22Rv1 (cell line): ENCODE results near the gene NFATC2.

ENCODE experiments used
- H3K27ac ChIP-seq: fragments of 450-650 bp; 2 replicates; pipeline ENCODE4 v1.5.1; 2017
- ZFX ChIP-seq: fragments of 450-650 bp; IDR thresholded peaks from 2 replicates; pipeline ENCODE4 v1.6.1; 2017; ENCODE audit warnings: antibody characterized with exemption, borderline replicate concordance
- TF ChIP-seq, protein P1 (sequence below): fragments of 450-650 bp; IDR thresholded peaks from 2 replicates; pipeline ENCODE4 v1.5.1; 2017; ENCODE audit warnings: mild to moderate bottlenecking

NFATC2 gene

DNA sequence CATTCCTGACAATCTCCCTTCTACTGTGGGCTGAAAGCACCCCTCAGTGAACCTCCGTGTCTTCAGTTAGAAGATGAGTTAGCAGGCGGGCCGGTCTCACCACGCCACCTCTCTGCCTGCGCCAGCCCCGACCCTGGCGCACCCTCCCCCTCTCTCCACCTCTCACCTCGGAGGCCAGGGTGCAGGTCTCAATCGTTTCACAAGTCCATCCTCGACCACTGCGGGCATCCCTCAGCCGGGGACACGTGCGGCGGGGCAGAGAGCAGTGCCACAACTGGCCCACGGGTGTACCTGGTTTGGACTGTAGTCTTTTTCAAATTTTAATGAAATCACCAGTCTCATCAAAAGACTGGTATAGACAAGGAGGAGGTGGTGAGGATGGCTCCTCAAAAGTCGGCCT lies 34.4 kb downstream of the NFATC2 start:
- no peak for TF ChIP-seq ZFX
- TF ChIP-seq, protein P1, sequence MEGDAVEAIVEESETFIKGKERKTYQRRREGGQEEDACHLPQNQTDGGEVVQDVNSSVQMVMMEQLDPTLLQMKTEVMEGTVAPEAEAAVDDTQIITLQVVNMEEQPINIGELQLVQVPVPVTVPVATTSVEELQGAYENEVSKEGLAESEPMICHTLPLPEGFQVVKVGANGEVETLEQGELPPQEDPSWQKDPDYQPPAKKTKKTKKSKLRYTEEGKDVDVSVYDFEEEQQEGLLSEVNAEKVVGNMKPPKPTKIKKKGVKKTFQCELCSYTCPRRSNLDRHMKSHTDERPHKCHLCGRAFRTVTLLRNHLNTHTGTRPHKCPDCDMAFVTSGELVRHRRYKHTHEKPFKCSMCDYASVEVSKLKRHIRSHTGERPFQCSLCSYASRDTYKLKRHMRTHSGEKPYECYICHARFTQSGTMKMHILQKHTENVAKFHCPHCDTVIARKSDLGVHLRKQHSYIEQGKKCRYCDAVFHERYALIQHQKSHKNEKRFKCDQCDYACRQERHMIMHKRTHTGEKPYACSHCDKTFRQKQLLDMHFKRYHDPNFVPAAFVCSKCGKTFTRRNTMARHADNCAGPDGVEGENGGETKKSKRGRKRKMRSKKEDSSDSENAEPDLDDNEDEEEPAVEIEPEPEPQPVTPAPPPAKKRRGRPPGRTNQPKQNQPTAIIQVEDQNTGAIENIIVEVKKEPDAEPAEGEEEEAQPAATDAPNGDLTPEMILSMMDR, result no peak
- no peak overlapping the region for H3K27ac ChIP-seq

DNA sequence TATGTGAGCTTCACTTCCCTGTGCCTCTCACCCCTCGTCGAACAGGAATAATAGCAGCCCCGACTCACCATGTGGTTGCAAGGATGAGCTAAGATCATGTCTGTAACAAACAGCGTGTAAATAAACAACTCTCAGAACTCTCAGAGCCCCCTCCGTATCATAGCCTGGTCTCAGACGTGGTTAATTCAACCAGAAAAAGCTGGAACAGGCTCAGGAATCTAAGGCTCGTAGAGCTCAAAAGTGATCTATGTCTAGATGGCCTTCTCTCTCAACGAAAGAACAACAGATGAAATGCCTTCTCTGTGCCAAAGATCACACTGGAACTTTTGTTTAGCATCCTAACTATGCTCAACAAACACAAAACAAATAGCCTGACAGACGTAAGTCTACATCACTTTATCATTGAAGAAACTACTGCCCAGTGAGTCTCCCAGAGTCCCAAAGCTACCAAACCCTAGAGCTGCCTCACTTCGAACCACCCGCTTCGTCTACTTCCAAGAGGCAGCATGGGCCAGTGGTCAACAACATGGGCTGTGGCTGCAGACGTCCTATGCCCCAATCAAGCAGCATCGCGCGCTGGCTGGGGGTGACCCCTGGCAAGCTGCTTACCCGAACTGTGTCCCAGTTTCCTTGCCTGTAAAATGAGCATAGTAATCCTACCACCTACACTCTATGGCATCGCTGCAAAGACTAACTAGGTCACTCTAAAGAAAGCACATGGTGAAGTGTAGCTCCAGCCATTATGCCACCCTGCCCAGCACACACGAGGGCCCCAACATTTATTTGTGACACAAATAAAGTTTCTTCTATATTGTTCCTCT lies 35.1 kb downstream of the NFATC2 start:
- no peak for TF ChIP-seq ZFX
- TF ChIP-seq, protein P1, result no peak

DNA sequence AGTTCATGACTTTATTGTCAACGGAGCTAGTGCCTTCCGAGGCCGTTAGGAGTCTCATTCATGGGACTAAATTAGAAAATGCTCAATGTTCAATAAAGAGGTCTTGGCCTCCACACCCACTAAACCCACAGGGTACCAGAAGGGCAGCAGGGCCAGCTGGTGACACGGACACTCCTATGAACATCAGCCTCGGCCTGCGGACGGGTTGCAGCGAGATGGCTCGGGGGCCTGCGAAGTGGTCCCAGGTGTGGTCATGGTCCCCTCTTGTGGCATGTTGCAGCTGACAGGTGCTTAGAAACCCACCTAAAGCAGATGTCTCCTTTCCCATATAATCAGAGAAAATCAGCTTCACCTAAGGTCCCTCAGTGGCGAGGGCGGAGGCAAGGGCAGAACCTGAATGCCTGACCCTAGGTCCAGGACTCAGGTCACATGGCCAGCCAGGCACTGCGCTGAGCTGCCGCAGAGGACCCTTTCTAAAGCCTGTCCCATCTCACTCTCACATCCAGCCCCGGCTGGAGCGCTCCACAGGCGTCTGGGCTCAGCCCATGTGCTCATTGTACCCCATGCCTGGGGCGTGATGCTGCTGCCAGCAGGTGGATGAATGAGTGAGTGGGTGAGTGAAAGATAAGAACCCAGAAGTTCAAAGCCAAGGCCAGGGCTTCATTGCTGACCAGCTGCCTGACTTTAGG lies 35.8 kb downstream of the NFATC2 start:
- no peak for TF ChIP-seq ZFX
- TF ChIP-seq, protein P1, result no peak
- H3K27ac ChIP-seq, result no peak overlapping the region

More for the DNA sequence above, 35.1 kb downstream of the NFATC2 start:
- H3K27ac ChIP-seq, result no peak overlapping the region

DNA sequence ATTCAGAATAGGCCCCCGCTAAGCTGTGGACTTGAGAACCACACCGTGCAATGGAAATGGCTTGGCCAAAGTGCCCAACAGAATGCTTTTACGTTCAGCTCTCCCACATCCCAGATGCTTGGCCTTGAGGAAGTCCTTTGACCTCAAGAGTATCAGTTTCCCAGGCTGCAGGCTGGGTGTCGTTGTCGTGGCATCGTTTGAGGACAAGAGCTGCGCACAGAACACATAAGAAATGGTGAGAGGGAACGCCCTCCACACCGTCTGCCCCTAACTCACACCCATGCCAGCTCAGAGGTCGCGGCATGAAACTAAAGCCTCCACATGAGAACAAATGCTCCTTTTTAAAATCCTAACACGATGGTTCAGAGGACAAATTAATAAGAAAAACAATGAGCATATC lies 37.0 kb downstream of the NFATC2 start:
- no peak overlapping the region for H3K27ac ChIP-seq
- TF ChIP-seq, protein P1, result no peak
- no peak for TF ChIP-seq ZFX

DNA sequence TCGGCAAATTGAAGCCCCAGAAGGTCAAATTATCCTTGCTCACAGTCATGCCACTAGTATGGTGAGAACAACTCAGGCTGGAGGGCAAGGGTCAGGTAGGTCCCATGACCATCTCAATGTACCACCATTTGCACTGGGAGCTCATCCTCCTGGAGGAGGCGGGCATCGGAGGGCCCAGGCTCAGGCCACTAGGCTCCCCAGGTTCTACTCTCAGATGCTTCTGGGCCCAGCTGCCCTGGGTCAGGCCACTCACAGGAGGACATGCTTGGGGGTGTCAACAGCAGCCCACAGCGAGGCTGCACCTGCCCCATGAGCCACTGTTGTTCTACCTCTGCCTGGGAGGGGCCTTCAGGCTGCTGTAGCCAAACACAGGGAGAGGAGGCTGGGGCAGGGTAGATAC lies 39.1 kb downstream of the NFATC2 start:
- TF ChIP-seq, protein P1, result no peak
- no peak for TF ChIP-seq ZFX
- H3K27ac ChIP-seq, result no peak overlapping the region

DNA sequence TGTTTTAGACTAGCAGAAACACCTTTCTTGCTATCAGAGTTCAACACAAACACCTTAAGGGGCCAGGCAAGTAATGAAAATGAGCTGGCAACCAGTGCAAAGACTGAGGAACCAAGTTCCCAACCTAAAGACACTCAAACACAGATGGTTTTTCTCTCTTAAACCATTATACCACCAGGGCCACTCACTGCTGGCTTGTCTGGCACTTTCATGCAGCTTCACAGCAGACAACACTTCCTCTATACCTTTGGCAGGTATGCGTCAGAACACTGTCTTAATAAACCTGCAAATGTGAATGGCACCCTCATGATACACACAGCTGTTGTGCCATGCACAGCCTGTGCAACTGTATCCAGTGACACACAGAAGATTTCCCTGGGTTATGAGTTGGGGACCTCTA lies 41.6 kb downstream of the NFATC2 start:
- TF ChIP-seq, protein P1, result no peak
- TF ChIP-seq ZFX, result no peak
- no peak overlapping the region for H3K27ac ChIP-seq

DNA sequence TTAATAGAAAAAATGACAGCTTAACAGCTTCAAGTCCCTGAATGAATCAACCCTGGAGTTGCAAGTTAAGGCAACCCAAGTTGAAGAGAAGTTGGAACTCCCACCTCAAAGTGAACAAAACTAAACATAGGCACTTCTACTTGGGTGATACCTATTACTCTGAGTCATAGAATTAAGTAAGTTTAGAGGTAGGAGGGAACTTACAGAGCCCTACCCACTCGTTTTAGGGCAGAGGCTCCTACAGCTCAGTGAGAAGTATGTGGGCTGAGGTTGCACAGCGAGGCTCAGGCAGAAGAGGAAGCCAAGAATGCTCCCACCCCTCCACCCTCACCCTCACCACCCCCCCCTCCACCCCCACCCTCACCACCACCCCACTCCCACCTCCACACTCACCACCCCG lies 42.2 kb downstream of the NFATC2 start:
- no peak overlapping the region for H3K27ac ChIP-seq
- TF ChIP-seq, protein P1, result no peak
- TF ChIP-seq ZFX, result no peak
